GM10248 (cell line): ENCODE data around the gene ZBTB38.
A peak's percentile ranks its signal among the peaks of the same experiment; 100 is the strongest.

ENCODE experiments used
- CTCF ChIA-PET: fragments of 300-600 bp; sonication (Branson Sonifier 250); formaldehyde crosslinking; extraction: SDS; loops from one replicate; lab custom pipeline; 2021; ENCODE audit warnings: antibody characterized with exemption; lab: Yijun Ruan, JAX
- POLR2A ChIA-PET: fragments of 350-650 bp; sonication (Branson Sonifier 250); formaldehyde crosslinking; extraction: SDS; loops from one replicate; lab custom pipeline; 2020; ENCODE audit warnings: antibody characterized with exemption; lab: Yijun Ruan, JAX
- DNase-seq: peaks from one replicate; pipeline ENCODE4 v3.0.0; 2012; ENCODE audit errors: extremely low spot score
- CTCF ChIP-seq: IDR thresholded peaks from 2 replicates; pipeline ENCODE4 v1.5.1; 2012; ENCODE audit warnings: mild to moderate bottlenecking, low read depth; ENCODE audit errors: extremely low read depth, missing control alignments, control extremely low read depth

ZBTB38 gene

GRCh38 chr3:141360888-141361598, 7.3 kb upstream of the ZBTB38 start:
- DNase-seq = peak; percentile 72
- ChIA-PET POLR2A (interaction anchor here (1.0 kb wide), 1 partner anchor 77 kb away, joined by 3 read pairs; no protein-coding TSS in a partner anchor), CTCF (interaction anchor here (0.6 to 5.3 kb wide), 47 partner anchors 9 to 282 kb away, joined by 3 to 96 read pairs (median 6); no protein-coding TSS in a partner anchor)
- peak; percentile 70 for TF ChIP-seq CTCF

- CTCF ChIA-PET = interaction anchor here (1.4 to 5.3 kb wide), 7 partner anchors 10 to 91 kb away, joined by 4 to 96 read pairs (median 42); no protein-coding TSS in a partner anchor
- no peak for TF ChIP-seq CTCF
- DNase-seq = no peak
- POLR2A ChIA-PET = interaction anchor here (0.7 kb wide), 1 partner anchor 10 kb away, joined by 3 read pairs; no protein-coding TSS in a partner anchor
These were observed 5.6 kb upstream of the ZBTB38 start for GRCh38 chr3:141362736-141363135.

- ChIA-PET CTCF (interaction anchor here (1.4 to 1.8 kb wide), 3 partner anchors 28 to 53 kb away, joined by 3 to 4 read pairs (median 4); no protein-coding TSS in a partner anchor), POLR2A (no interaction called here)
- no peak for DNase-seq
- no peak for TF ChIP-seq CTCF
These were observed 3.1 kb upstream of the ZBTB38 start for GRCh38 chr3:141365201-141365600.

- TF ChIP-seq CTCF = no peak
- ChIA-PET POLR2A (no interaction called here), CTCF (interaction anchor here (0.9 to 11.8 kb wide), 11 partner anchors 13 to 93 kb away, joined by 3 to 143 read pairs (median 4); no protein-coding TSS in a partner anchor)
- DNase-seq = no peak
These were observed 1.8 kb upstream of the ZBTB38 start for GRCh38 chr3:141366285-141367037.

GRCh38 chr3:141367038-141367730, 1.1 kb upstream of the ZBTB38 start:
- TF ChIP-seq CTCF = no peak
- ChIA-PET POLR2A (no interaction called here), CTCF (interaction anchor here (0.7 to 11.8 kb wide), 13 partner anchors 13 to 93 kb away, joined by 3 to 143 read pairs (median 3); no protein-coding TSS in a partner anchor)
- DNase-seq = no peak
